HG03432 (cell line): Measurements from ENCODE around the gene CASKIN1.

Experiments used
- ATAC-seq: cut with Tn5 transposase; IDR thresholded peaks from one replicate; pipeline ENCODE4 v1.9.1; 2021; ENCODE audit warnings: mild to moderate bottlenecking, moderate library complexity; ENCODE audit not compliant: unreplicated experiment

CASKIN1 gene

GRCh38 chr16:2195322-2196161 is 863 bp downstream of the CASKIN1 start:
- no peak for ATAC-seq

DNA sequence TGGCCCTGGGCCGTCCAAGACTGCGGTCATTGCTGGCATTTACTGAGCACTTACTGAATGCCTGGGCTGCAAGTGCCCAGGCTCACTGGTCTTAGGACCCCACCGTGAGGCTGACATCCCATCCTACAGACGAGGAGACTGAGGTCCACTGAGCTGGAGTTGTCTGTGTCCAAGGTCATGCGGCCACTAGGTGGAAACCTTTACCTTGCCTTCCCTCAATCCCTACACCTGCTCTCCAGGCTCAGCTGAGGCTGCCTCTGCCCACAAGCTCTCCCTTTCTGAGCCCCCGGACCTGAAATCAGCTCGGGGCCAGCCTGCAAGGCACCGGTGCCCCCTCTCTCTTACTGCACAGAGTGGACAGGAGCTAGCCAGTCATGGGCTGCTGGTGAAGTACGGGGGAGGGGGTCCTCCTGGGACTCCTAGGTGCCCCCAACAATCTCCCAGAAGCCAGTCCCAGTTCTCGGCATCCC is 1.5 kb downstream of the CASKIN1 start:
- ATAC-seq: no peak

GRCh38 chr16:2194166-2194834 is 2.1 kb downstream of the CASKIN1 start:
- no peak for ATAC-seq

DNA sequence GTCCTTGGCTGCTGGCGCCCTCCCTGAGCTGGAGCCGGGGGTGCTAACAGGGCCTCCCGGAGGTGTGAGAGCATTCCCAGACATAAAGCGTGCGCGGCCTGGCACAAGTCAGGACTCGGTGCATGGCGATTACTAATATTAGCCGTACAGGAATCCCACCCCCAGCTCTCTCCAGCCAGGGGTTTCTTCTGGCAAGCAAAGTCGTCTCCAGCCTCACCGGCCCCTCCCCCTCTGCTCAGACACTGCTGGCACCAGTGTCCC is 5.0 kb downstream of the CASKIN1 start:
- no peak for ATAC-seq

- ATAC-seq: no peak
Measured at GRCh38 chr16:2190659-2191445, 5.6 kb downstream of the CASKIN1 start.

DNA sequence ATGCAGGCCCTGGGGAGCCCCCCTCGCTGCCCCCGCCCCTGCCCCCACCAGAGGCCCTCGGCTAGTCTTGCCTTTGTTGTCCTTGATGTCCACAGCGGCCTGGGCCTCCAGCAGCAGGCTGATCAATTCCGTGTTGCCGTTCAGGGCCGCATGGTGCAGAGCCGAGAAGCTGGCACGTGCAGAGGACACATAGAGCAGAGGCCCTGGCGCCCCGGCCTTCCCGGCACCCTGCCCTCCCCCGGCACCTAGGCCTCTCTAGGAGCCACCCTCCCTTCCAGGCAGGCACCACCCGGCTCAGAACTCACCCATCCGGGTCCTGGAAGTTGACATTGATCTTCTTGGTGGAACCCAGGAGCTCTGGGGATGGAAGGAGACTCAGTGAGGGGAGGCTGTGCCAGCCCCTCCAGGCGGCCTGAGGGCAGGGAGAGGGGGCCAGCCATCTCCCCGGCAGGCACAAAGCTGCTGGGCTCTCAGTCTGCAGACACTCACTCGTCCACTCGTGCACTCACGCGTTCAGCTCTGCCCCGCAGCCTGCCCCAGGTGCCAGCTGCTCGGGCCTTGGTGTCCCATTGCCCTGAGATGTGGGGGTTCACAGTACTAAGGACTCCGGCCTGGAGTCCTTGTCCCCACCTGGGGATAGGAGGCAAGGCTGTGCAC is 6.3 kb downstream of the CASKIN1 start:
- ATAC-seq: no peak

DNA sequence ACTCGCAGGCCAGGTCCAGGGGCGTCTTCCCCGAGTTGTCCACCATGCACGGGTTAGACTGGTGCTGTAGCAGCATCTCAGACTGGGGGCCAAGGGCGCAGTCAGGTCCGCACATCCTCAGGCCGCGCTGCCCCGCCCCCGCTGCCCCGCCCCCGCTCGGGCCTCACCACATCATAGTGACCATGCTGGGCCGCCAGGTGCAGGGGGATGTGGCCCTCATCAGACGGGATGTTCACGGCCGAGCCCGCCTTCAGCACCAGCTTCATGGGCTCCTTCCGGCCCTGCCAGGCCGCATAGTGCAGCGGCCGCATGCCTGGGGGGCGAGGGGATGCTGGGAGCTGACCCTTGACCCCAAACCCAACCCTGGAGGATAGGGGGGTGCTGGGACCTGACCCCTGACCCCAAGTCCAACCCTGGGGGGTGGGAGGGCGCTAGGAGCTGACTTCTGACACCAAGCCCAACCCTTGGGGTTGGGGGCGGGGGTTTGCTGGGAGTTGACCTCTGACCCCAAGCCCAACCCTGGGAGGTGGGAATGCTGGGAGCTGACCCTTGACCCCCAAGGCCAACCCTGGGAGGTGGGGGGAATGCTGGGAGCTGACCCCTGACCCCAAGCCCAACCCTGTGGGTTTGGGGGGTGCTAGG is 7.0 kb downstream of the CASKIN1 start:
- ATAC-seq: no peak

- no peak for ATAC-seq
Measured at GRCh38 chr16:2188395-2188794, 8.0 kb downstream of the CASKIN1 start.

GRCh38 chr16:2187212-2187611 is 9.2 kb downstream of the CASKIN1 start:
- ATAC-seq: no peak

DNA sequence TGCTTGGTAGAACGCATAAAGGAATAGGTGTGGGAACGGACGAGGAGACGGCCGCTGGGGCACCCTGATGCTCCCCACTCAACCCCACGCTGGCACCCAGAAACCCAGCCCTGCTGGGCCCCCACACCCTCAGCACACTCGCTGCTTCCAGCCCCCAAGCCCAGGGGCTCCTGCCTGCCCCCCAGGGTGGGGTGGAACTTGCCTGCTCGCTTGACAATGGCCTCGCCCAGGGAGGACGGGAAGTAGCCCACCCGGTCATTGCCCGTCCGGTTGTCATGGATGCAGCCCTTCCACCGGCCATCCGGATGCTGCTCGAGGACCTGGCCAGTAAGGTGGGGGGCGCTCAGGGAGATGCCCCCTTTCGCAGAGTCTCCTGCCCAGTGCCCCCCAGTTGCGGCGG is 9.9 kb downstream of the CASKIN1 start:
- ATAC-seq: no peak

GRCh38 chr16:2186064-2186463 is 10.3 kb downstream of the CASKIN1 start:
- no peak for ATAC-seq

- no peak for ATAC-seq
Measured at GRCh38 chr16:2184962-2185361, 11.4 kb downstream of the CASKIN1 start.

GRCh38 chr16:2184346-2184745 is 12.1 kb downstream of the CASKIN1 start:
- ATAC-seq: no peak

- ATAC-seq: no peak
Measured at GRCh38 chr16:2183671-2184070, 12.7 kb downstream of the CASKIN1 start.

- ATAC-seq: no peak
Measured at GRCh38 chr16:2181952-2182351, 14.5 kb downstream of the CASKIN1 start.

DNA sequence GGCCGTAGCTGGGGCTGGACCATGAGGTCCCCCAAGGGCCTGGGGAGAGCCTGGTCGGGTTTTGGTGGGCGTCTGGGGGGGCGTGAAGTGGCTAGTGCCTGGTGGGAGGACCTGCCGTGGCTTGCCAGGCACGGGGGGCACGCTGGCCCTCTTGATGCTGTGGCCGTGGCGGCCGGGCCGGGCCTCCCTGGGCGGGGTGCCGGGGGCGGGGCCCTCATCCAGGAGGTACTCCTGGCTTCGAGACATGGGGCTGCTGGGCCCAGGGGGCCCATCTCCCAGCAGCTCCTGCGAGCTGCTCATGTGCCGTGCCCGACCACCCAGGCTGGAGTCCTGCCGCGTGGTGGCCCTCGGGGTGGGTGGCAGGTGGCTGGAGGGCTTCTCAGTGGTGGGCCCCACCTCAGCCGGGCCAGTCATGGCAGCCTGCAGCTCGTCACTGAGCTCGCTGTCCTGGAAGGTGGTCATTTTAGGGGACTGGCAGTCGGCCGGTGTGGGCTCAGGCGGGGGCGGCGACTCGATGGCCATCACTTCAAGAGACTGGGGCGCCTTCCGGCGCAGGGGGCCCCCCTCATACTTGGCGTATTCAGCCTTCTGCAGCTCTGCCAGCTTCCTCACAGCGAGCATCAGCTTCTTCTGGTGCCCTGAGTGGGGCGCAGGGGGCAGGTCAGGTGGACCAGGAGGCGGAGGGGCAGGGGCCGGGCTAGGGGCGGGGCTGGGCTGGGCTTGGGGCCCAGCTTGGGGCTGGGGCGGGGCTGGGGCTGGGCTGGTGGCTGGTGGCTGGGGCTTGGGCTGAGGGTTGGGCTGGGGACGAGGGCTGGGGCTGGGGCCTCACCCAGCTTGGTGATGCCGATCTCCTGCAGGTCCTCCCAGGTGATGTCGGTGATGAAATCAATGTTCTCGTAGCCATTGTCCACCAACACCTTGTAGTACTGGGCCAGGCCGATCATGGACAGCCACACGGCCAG is 15.2 kb downstream of the CASKIN1 start:
- no peak for ATAC-seq

GRCh38 chr16:2180461-2180860 is 15.9 kb downstream of the CASKIN1 start:
- ATAC-seq: no peak

DNA sequence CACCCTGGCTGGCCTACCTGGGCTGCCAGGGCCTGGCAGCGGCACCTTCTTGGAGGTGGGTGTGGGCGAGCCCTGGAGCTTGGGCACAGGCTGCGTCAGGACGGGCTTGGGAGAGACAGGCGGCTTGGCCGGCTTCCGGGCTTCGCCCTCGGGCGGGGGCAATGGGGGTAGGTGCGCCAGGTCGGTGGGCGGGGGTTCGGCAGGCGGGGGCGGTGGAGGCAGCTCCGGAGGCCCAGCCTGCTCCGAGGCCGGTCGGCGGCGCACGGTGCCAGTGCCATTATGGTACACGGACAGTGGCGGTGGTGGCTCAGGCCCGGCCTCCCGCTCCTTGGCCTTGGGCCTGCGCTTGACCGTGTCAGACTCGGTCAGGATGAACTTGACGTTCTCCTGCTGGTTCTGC is 16.8 kb downstream of the CASKIN1 start:
- no peak for ATAC-seq

DNA sequence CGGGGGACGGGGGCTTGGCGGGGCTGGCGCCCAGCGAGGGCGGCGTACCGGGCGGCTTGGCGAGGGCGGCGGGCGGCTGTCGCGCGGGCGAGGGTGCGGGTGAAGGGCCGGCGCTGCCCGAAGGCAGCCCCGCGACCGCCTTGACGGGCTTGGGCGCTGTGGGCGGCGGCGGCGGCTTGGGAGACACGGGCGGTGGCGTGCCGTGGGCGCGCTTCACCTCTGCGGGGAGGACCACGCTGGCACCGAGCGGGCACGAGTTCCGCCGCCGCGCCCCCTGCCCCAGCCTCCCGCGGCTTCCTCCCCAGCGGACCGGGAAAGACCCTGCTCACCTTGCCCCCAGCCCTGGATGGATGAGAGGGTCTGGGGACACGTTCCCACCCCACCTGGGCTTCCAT is 17.3 kb downstream of the CASKIN1 start:
- no peak for ATAC-seq
